GM19025 (cell line): ENCODE data around the gene HSPA8.
"Not testable (repeated sequence)": the region's sequence is repeated elsewhere in the genome, so short reads cannot be mapped to it uniquely, and the experiment has no call there.

Experiments
- ATAC-seq: cut with Tn5 transposase; IDR thresholded peaks from one replicate; pipeline ENCODE4 v1.9.1; 2021; ENCODE audit warnings: mild to moderate bottlenecking, low read depth, moderate library complexity; ENCODE audit not compliant: unreplicated experiment

Gene HSPA8

GRCh38 chr11:123061403-123062157 lies at the start of gene HSPA8:
Gene HSPA8, minus strand, starts transcription at chr11:123062136. Its CDS starts 812 bp downstream, at chr11:123061324.
- no peak for ATAC-seq

GRCh38 chr11:123111465-123111864 lies 49.5 kb upstream of the HSPA8 start:
- ATAC-seq, result no peak

DNA sequence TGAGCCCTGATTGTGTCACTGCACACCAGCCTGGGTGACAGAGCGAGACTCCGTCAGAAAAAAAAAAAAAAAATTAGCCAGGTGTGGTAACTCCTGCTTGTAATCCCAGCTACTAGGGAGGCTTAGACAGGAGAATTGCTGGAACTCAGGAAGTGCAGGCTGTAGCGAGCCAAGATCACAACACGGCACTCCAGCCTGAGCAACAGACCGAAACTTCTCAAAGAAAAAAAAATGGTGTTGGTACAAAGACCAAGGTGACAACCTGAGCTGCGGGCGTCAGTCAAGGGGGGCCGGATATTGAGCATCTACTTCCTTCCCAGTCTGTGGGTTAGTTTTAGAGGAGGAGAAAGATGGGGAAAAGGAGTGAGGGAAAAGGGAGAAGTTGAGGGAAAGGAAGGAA lies 48.5 kb upstream of the HSPA8 start:
- ATAC-seq, result no peak

DNA sequence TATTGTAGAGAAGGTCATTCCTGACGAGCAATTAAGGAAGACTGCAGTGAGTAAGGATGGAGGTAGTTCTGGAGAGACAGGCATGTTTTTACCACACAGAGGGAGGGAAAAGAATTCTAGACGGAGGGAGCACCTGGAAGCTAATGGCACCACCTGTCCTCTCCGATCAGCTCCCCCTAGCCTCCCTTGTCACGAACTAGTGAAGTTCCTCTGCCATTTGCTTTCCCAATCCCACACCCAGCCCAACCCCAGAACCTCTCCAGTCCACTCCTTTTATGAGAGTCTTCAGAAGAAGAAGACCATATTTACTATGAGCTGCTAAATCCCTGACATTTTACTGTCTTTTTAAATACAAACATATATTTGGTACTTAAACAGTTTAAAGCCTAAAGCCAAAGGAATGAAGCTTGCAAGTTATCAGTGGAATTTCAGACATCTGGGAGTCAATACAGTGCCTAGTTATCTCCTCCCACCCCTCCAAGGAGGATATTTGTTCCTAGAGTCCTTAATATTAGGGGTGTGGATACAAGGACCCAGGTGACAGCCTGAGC lies 46.1 kb upstream of the HSPA8 start:
- no peak for ATAC-seq

DNA sequence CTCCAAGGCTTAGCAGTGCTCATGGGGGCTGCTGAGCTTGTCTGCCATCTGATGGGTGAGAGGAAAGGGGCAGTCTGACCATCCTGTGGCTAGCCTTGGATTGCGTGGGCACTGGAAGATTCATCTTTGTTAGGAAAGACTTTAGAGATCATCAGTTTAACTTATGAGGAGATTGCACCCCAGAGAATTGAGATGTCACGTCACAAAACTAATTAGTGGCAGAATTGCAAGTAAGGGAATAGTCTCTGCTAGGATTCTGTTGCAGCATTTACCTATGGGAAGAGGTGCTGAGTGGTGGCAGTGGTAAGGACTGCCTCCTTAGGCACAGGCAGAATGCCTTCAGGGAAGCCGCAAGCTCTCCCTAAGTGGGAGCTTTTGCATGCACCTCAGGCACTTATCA lies 42.8 kb upstream of the HSPA8 start:
- ATAC-seq, result no peak

DNA sequence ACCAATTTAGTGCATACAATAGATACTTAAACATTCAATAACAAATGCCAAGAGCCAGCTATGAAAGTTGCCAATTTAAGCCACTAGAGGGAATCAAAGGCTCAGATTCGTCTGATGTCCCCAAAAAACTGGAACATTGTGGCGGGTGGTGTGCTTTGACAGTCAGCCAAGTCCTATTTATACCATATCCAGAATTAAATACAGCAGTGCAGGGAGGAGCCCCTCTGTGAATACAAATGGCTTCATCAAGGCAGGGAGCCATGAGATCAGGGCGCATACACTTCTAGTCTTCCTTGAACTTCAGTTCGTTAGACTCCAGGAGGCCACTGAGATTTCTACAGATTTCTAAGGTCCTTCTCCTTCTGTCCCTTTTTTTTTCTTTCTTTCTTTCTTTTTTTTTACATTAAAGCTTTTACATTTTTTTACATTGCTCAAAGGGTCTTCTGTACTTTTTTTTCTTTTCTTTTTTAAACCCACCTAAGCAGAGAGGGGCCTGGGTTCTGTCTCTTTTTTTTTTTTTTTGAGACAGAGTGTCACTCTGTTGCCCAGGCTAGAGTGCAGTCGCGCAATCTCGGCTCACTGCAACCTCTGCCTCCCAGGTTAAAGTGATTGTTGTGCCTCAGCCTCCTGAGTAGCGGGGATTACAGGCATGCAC lies 41.5 kb upstream of the HSPA8 start:
- ATAC-seq, result no peak

DNA sequence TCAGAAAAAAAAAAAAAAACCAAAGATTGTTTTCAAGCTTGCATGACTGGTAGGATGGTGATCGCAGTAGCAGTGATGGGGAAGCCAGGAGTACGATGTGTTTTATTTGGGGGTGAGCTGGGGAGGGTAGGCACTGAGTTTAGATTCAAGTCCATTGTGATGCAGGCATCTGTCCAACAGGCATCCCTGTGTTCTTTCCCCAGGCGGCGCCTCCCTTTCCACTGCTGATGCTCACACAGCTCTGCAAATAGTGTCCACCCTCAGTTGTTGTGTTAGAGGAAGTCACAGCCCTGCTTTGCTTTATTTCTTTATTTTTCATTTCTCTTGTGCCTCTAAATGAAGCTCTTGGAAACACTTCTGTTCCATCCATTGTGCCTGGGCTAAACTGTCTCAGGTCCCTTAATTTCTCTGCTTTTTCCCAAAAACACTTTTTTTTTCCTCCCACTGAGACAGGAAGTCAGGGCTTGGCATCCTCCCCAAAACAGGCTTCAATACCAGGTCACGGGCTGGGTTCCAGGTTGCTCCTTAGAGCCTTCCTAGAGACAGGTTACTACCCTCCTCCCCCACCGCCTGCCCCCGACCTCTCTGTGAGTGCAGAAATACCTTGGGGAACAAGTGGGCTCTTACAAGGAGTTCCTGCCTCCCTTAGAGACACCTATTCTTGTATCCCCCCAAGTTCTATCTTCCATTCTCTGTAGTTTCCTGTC lies 38.6 kb upstream of the HSPA8 start:
- ATAC-seq, result no peak

- ATAC-seq, result no peak
These were observed 37.1 kb upstream of the HSPA8 start for GRCh38 chr11:123098990-123099389.

DNA sequence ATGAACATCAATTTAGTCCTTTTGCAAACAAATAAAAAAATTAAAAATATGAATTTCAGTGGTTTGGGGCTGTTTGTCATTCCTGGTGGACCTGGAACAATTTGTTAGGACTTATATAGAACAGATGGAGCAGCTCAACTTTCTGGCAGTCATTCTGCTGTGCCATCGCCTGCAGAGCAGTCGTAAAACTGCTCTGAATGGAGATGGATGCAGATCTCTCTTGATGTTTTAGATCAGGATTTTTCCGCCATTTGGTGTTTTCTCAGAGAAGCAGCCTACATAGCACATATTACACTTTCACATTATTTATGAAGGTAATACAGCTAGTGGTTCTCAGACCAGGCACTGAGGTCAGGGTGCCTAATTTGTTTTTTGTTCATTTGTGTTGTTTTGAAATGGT lies 31.8 kb upstream of the HSPA8 start:
- no peak for ATAC-seq

DNA sequence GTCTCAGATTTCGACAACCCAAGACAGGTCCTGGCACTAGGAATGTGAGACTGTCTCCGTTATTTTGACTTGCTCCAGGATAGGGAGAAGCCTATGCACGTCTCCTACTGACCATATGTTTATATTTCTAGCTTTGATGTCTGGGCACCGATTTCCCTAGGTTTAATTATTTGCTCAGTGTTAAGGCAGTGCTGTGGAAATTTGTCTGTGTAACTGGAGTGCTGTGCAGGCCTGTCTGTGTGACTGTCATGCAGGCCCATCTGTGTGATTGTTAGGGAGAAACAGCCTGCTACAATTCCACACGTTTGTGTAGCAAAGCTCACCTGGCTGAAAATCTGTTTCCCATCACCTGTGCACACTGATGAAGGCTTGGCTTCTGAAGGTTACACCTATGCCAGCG lies 29.6 kb upstream of the HSPA8 start:
- no peak for ATAC-seq

DNA sequence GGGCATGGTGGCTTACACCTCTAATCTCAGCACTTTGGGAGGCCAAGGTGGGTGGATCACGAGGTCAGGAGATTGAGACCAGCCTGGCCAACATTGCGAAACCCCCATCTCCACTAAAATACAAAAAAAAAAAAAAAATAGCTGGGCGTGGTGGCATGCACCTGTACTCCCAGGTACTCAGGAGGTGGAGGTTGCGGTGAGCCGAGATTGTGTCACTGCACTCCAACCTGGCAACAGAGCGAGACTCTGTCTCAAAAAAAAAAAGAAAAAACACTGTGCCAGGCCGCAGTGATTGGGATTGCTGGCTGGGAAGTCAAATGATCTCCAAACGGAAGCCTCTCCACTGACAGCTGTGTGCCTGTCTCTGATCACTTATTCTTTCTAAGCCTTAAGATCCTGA lies 28.2 kb upstream of the HSPA8 start:
- not testable (repeated sequence) for ATAC-seq

GRCh38 chr11:123088896-123089295 lies 27.0 kb upstream of the HSPA8 start:
- ATAC-seq, result not testable (repeated sequence)

DNA sequence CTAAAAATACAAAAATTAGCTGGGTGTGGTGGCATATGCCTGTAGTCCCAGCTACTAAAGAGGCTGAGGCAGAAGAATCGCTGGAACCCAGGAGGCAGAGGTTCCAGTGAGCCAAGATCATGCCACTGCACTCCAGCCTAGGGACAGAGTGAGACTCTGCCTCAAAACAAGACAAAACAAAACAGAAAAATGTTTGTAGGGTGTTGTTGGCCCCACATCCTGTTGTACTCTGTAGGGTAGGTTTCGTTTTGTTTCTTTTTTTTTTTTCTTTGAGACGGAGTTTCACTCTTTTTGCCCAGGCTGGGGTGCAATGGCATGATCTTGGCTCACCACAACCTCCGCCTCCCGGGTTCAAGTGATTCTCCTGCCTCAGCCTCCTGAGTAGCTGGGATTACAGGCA lies 25.7 kb upstream of the HSPA8 start:
- peak; percentile 71 for ATAC-seq

DNA sequence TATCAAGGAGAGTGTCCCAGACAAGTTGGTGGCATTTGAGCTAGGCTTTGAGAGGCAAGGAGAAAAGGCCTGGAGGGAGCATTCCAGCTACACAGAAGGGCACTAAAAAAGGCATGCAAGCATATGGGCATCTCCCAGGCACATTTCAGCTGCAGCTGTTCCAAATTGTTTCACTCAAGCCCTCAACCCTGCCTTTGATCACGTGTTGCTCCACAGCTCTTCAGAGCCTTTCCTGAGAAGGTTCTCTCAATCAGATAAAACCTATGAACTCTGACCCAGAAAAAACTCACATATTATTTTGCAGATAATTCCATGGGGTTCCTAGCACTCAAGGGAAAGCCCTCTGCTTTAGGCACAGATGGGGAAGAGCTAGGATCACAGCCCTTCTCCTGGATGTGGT lies 24.4 kb upstream of the HSPA8 start:
- ATAC-seq, result no peak

- no peak for ATAC-seq
These were observed 23.6 kb upstream of the HSPA8 start for GRCh38 chr11:123085497-123085896.

GRCh38 chr11:123084454-123084853 lies 22.5 kb upstream of the HSPA8 start:
- ATAC-seq, result no peak

GRCh38 chr11:123083623-123084029 lies 21.7 kb upstream of the HSPA8 start:
- no peak for ATAC-seq

DNA sequence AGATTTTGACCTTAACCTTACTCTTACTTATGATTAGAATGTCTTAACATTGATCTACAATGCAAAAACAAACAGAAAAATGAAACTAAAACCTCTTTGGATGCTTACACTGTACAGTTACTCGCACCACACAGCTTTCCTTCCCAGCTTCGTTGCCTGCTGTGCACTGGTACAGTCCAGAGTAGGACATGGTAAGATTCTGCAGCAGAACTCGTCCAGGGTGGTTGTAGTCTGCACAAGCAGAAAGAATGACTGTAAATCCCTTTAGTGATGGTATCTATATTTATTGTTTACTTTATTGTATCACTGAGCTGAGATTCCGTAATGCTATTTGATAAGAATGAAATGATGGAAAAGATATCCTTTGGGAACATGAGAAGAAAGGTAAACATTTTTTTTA lies 21.0 kb upstream of the HSPA8 start:
- no peak for ATAC-seq

- ATAC-seq, result no peak
These were observed 18.1 kb upstream of the HSPA8 start for GRCh38 chr11:123080015-123080414.

GRCh38 chr11:123076484-123076883 lies 14.5 kb upstream of the HSPA8 start:
- ATAC-seq, result no peak

- no peak for ATAC-seq
These were observed 11.6 kb upstream of the HSPA8 start for GRCh38 chr11:123073343-123074057.
